Astrocyte (in vitro differentiated cells and primary cell): ENCODE results near the gene HSPA4. TPM values are rescaled to one million over a fixed set of nuclear protein-coding genes. Genes with fewer than 3 reads are reported as not detected.

ENCODE experiments used
- DNase-seq: peaks from one replicate; pipeline ENCODE4 v3.0.0-alpha.2; 2010; ENCODE audit warnings: low read depth
- FAIRE-seq: peaks from 2 replicates; lab custom pipeline; 2011; peaks lifted over from hg19 to GRCh38; lab: Jason Lieb, UNC
- H2AFZ ChIP-seq: 2 replicates; pipeline ENCODE4 v1.6.0; 2012; ENCODE audit warnings: low read depth, low read length, inconsistent platforms
- H3K27ac ChIP-seq: 2 replicates; pipeline ENCODE4 v1.5.1; 2011; ENCODE audit warnings: low read depth, low read length, inconsistent platforms
- H3K27me3 ChIP-seq: 2 replicates; pipeline ENCODE4 v1.6.0; 2011; ENCODE audit warnings: low read length, inconsistent platforms; ENCODE audit not compliant: insufficient read depth
- H3K36me3 ChIP-seq: 2 replicates; pipeline ENCODE4 v1.5.1; 2011; ENCODE audit warnings: low read length, inconsistent platforms; ENCODE audit not compliant: insufficient read depth
- H3K4me1 ChIP-seq: 2 replicates; pipeline ENCODE4 v1.5.1; 2011; ENCODE audit warnings: low read length, inconsistent platforms; ENCODE audit not compliant: insufficient read depth
- H3K4me2 ChIP-seq: 2 replicates; pipeline ENCODE4 v1.6.0; 2012; ENCODE audit warnings: low read length, inconsistent platforms
- H3K4me3 ChIP-seq: 2 replicates; pipeline ENCODE4 v1.5.1; 2011; ENCODE audit warnings: low read depth, mild to moderate bottlenecking, low read length, inconsistent platforms; ENCODE audit not compliant: insufficient read depth
- H3K79me2 ChIP-seq: 2 replicates; pipeline ENCODE4 v1.6.0; 2012; ENCODE audit warnings: mild to moderate bottlenecking, low read length, inconsistent platforms; ENCODE audit not compliant: insufficient read depth
- H3K9ac ChIP-seq: 2 replicates; pipeline ENCODE4 v1.6.0; 2012; ENCODE audit warnings: mild to moderate bottlenecking, low read length, inconsistent platforms
- H3K9me3 ChIP-seq: 2 replicates; pipeline ENCODE4 v1.5.1; 2012; ENCODE audit warnings: low read depth, mild to moderate bottlenecking, low read length, inconsistent platforms; ENCODE audit not compliant: insufficient read depth
- H4K20me1 ChIP-seq: 2 replicates; pipeline ENCODE4 v1.6.0; 2012; ENCODE audit warnings: low read length, inconsistent platforms; ENCODE audit not compliant: insufficient read depth
- H3K27ac Mint-ChIP-seq: one replicate; pipeline ENCODE4 v1.8.0; 2021; ENCODE audit warnings: mild to moderate bottlenecking, mixed read lengths; ENCODE audit not compliant: unreplicated experiment
- H3K27me3 Mint-ChIP-seq: one replicate; pipeline ENCODE4 v1.8.0; 2021; ENCODE audit warnings: low read depth, mixed read lengths; ENCODE audit not compliant: unreplicated experiment
- H3K36me3 Mint-ChIP-seq: one replicate; pipeline ENCODE4 v1.8.0; 2021; ENCODE audit warnings: low read depth, mixed read lengths; ENCODE audit not compliant: unreplicated experiment
- H3K4me1 Mint-ChIP-seq: one replicate; pipeline ENCODE4 v1.8.0; 2021; ENCODE audit warnings: low read depth, mixed read lengths; ENCODE audit not compliant: unreplicated experiment
- H3K4me3 Mint-ChIP-seq: one replicate; pipeline ENCODE4 v1.8.0; 2021; ENCODE audit warnings: mild to moderate bottlenecking, moderate library complexity, mixed read lengths; ENCODE audit not compliant: unreplicated experiment
- H3K9me3 Mint-ChIP-seq: one replicate; pipeline ENCODE4 v1.8.0; 2021; ENCODE audit warnings: mild to moderate bottlenecking, mixed read lengths; ENCODE audit not compliant: unreplicated experiment
- EZH2 ChIP-seq: IDR thresholded peaks from 2 replicates; pipeline ENCODE4 v1.6.1; 2012; ENCODE audit warnings: mild to moderate bottlenecking, low read length, inconsistent platforms; ENCODE audit not compliant: insufficient read depth
- total RNA-seq: library from RNA; stranded (reverse); gene quantifications from 2 replicates; pipeline ENCODE4 v1.2.1, GENCODE V29; 2021
- TF ChIP-seq, protein P1 (sequence below): IDR thresholded peaks from 2 replicates; pipeline ENCODE4 v1.5.1; 2011; ENCODE audit warnings: low read depth, mild to moderate bottlenecking, inconsistent platforms, low read length, moderate library complexity; ENCODE audit not compliant: insufficient read depth

The HSPA4 gene
- total RNA-seq, 1 donor from 2014 or later: 210 TPM

DNA sequence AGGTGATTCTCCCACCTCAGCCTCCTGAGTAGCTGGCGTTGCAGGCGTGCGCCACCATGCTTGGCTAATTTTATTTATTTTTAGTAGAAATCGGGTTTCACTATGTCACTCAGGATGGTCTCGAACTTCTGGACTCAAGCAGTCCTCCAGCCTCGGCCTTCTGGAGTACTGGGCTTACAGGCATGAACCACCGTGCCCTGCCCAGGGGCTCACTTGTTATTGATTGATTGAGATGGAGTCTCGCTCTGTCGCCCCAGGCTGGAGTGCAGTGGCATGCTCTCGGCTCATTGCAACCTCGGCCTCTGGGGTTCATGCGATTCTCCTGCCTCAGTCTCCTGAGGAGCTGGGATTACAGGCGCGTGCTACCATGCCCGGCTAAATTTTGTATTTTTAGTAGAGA lies 1.6 kb downstream of the HSPA4 start:
- Mint-ChIP-seq H3K4me1 (peaks cover 22% of the 10 kb centered on the region), H3K9me3 (no peaks in the 10 kb centered on the region), H3K27ac (no peak overlapping the region), H3K27me3 (no peaks in the 10 kb centered on the region), H3K36me3 (no peaks in the 10 kb centered on the region), H3K4me3 (peak overlapping the region; percentile 95)
- Histone ChIP-seq H3K9ac (peak overlapping the region; percentile 99), H3K9me3 (no peaks in the 10 kb centered on the region), H3K4me2 (peak overlapping the region; percentile 99), H3K79me2 (peaks cover 77% of the 10 kb centered on the region), H3K27me3 (no peaks in the 10 kb centered on the region), H3K27ac (no peak overlapping the region), H3K36me3 (no peaks in the 10 kb centered on the region), H3K4me3 (peak overlapping the region; percentile 87), H3K4me1 (peaks cover 13% of the 10 kb centered on the region), H4K20me1 (peaks cover 62% of the 10 kb centered on the region), H2AFZ (no peak overlapping the region)
- TF ChIP-seq EZH2: no peak
- TF ChIP-seq, protein P1, sequence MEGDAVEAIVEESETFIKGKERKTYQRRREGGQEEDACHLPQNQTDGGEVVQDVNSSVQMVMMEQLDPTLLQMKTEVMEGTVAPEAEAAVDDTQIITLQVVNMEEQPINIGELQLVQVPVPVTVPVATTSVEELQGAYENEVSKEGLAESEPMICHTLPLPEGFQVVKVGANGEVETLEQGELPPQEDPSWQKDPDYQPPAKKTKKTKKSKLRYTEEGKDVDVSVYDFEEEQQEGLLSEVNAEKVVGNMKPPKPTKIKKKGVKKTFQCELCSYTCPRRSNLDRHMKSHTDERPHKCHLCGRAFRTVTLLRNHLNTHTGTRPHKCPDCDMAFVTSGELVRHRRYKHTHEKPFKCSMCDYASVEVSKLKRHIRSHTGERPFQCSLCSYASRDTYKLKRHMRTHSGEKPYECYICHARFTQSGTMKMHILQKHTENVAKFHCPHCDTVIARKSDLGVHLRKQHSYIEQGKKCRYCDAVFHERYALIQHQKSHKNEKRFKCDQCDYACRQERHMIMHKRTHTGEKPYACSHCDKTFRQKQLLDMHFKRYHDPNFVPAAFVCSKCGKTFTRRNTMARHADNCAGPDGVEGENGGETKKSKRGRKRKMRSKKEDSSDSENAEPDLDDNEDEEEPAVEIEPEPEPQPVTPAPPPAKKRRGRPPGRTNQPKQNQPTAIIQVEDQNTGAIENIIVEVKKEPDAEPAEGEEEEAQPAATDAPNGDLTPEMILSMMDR: no peak
- FAIRE-seq (no peak), DNase-seq (no peak)

DNA sequence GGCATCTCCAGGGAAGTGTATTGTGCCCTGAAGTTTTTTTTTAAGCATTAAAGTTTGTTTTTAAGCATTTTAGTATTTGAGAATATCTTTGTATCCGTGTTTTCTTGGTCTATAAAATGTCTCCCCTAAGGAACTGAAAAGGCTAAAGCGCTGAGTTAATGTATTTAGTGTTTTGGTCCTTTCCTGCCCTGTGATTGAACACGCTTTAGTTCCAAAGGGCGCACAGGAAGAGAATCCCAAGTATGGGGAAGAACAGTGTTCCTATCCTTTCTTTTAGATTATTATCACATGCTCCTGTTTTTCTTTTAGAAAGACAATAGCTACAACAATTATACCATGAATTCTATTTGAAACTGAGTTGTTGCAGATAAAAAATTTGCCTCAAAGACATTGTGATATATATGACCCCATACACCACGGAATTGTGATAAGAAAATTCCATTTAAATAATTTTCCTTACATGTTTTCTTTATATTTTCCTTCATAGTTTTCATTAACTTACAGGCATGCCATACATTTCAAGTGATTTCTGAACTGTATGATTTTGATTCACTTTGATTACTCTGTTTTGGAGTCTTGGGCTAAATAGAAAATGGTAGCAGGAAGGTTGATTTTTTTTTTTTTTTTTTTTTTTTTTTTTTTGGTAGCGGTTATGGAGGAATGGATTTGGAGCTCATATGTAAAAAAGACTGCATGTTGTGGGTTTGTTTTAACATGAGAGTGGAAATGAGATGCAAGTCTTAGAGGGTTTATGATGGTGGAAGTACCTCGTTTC lies 3.1 kb downstream of the HSPA4 start:
- Histone ChIP-seq H3K36me3 (no peaks in the 10 kb centered on the region), H3K4me1 (peaks cover 13% of the 10 kb centered on the region), H2AFZ (no peak overlapping the region), H3K79me2 (peaks cover 92% of the 10 kb centered on the region), H3K27ac (no peak overlapping the region), H4K20me1 (peaks cover 72% of the 10 kb centered on the region), H3K9me3 (no peaks in the 10 kb centered on the region), H3K4me3 (no peak overlapping the region), H3K27me3 (no peaks in the 10 kb centered on the region), H3K9ac (no peak overlapping the region), H3K4me2 (peak overlapping the region; percentile 13)
- Mint-ChIP-seq H3K27me3 (no peaks in the 10 kb centered on the region), H3K4me1 (peaks cover 16% of the 10 kb centered on the region), H3K4me3 (peak overlapping the region; percentile 77), H3K27ac (no peak overlapping the region), H3K9me3 (no peaks in the 10 kb centered on the region), H3K36me3 (no peaks in the 10 kb centered on the region)
- TF ChIP-seq, protein P1: no peak
- FAIRE-seq: no peak
- no peak for DNase-seq

DNA sequence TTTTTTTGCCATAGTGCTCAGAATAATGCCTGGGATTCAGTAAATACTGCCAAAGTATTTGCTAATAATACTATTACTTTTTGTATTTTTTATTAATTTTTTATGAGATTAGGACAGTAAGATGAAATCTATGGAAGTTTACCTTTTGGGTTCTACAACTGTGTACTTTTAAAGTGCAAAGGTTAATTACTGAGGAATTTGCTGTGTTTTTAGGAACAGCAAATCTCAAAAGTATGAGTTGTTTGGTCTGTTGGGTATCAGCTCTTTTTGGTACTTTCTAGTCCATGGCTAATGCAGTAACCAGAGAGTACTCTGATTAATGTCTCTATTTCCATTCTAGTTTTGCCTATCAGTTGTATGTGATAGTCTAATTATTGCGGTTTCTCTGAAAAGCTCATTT lies 5.1 kb downstream of the HSPA4 start:
- no peaks in the 10 kb centered on the region for H3K27me3 Mint-ChIP-seq
- H3K36me3 Mint-ChIP-seq: no peaks in the 10 kb centered on the region
- Histone ChIP-seq H3K9ac (no peak overlapping the region), H3K27ac (no peak overlapping the region), H3K36me3 (no peaks in the 10 kb centered on the region), H3K9me3 (no peaks in the 10 kb centered on the region), H3K4me1 (peaks cover 4% of the 10 kb centered on the region), H3K27me3 (no peaks in the 10 kb centered on the region), H4K20me1 (peaks cover 91% of the 10 kb centered on the region), H2AFZ (no peak overlapping the region), H3K4me2 (no peak overlapping the region), H3K79me2 (peaks cover 100% of the 10 kb centered on the region), H3K4me3 (no peak overlapping the region)
- FAIRE-seq (no peak), DNase-seq (no peak)
- H3K9me3 Mint-ChIP-seq: no peaks in the 10 kb centered on the region
- H3K27ac Mint-ChIP-seq: no peak overlapping the region
- H3K4me3 Mint-ChIP-seq: no peak overlapping the region
- TF ChIP-seq EZH2: no peak
- TF ChIP-seq, protein P1: no peak
- peaks cover 8% of the 10 kb centered on the region for H3K4me1 Mint-ChIP-seq
